ENCODE measurements around the gene MYRIP. TPM values are rescaled to one million over a fixed set of nuclear protein-coding genes. Genes with fewer than 3 reads are reported as not detected.

The MYRIP gene
- total RNA-seq, 1 experiment from 2014 or later: 0.44 TPM

- TF ChIP-seq, protein P1, sequence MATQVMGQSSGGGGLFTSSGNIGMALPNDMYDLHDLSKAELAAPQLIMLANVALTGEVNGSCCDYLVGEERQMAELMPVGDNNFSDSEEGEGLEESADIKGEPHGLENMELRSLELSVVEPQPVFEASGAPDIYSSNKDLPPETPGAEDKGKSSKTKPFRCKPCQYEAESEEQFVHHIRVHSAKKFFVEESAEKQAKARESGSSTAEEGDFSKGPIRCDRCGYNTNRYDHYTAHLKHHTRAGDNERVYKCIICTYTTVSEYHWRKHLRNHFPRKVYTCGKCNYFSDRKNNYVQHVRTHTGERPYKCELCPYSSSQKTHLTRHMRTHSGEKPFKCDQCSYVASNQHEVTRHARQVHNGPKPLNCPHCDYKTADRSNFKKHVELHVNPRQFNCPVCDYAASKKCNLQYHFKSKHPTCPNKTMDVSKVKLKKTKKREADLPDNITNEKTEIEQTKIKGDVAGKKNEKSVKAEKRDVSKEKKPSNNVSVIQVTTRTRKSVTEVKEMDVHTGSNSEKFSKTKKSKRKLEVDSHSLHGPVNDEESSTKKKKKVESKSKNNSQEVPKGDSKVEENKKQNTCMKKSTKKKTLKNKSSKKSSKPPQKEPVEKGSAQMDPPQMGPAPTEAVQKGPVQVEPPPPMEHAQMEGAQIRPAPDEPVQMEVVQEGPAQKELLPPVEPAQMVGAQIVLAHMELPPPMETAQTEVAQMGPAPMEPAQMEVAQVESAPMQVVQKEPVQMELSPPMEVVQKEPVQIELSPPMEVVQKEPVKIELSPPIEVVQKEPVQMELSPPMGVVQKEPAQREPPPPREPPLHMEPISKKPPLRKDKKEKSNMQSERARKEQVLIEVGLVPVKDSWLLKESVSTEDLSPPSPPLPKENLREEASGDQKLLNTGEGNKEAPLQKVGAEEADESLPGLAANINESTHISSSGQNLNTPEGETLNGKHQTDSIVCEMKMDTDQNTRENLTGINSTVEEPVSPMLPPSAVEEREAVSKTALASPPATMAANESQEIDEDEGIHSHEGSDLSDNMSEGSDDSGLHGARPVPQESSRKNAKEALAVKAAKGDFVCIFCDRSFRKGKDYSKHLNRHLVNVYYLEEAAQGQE (IDR thresholded peaks at IDR 0.05; ENCODE audit: low read depth): no peak
- TF ChIP-seq CEBPB (IDR thresholded peaks at IDR 0.05; ENCODE audit: low read depth): no peak
Observed at GRCh38 chr3:40070816-40071215, 261.4 kb downstream of the MYRIP start (continued).

DNA sequence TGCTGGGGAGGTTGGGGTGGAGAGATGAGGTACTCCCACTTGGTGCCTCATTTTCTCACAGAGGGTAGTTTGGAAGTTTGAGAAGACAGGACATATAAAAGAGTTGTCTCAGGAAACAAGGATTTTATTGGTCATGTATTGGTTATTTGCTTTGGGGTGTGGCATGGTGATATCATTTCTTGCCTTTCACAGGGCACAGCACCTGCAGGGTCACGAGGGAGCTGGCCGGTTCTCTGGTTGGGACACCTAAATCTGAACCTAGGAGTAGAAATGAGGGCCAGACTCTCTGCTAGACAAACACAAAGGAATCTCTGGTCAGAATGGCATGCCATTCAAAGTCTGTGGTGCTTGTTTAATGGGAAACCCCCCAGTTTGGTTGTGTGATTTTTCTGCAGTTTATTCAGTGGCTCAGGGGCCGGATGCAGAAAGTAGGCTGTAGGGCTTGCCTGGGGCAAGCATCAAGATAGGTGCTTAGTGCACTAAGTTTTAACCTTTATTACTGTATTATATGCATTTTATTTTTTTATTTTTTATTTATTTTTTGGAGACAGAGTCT lies 262.4 kb downstream of the MYRIP start:
- ChIA-PET RAD21 (ENCODE audit: low non-redundant PET in 1 of 2, low total read pairs in 2 of 2, uncharacterized antibody in 2 of 2, unreplicated experiment in 2 of 2) (no interaction called here), CTCF (no interaction called here), POLR2A (no interaction called here)
- no TSS peak for BruUV-seq (replicated peaks)
- Histone ChIP-seq H3K79me2 (ENCODE audit: insufficient read depth, low read length) (no peaks in the 10 kb centered on the region), H3K4me3 (replicated peaks in 1 of 2; ENCODE audit: low read depth in 1 of 2, low read length in 2 of 2) (no peak overlapping the region), H4K20me1 (ENCODE audit: insufficient read depth) (no peaks in the 10 kb centered on the region), H2AFZ (ENCODE audit: low read depth, low read length, poor library complexity, severe bottlenecking) (no peak overlapping the region), H3K9me3 (ENCODE audit: control insufficient read depth in 1 of 2, insufficient read depth in 1 of 2, low read depth in 1 of 2, low read length in 2 of 2) (no peaks in the 10 kb centered on the region), H3K9ac (ENCODE audit: low read length) (no peak overlapping the region), H3K4me1 (ENCODE audit: control insufficient read depth in 1 of 2, insufficient read depth in 2 of 2, low read length in 2 of 2) (no peaks in the 10 kb centered on the region), H3K9me2 (ENCODE audit: insufficient read depth) (no peaks in the 10 kb centered on the region), H3K27me3 (ENCODE audit: insufficient read depth, low read length) (no peaks in the 10 kb centered on the region), H3K27ac (ENCODE audit: low read depth, low read length) (no peak overlapping the region), H3K36me3 (ENCODE audit: control insufficient read depth in 1 of 2, insufficient read depth in 2 of 2, low read length in 2 of 2) (no peaks in the 10 kb centered on the region), H3K4me2 (ENCODE audit: low read length) (no peak overlapping the region)
- DNase-seq (ENCODE audit: low read depth, low spot score) (no peak), ATAC-seq (no peak)
- intact Hi-C loops (cut with micrococcal nuclease): no loop called here
- TF ChIP-seq JUND (IDR thresholded peaks at IDR 0.05) (no peak), FOSL1 (IDR thresholded peaks at IDR 0.05; ENCODE audit: low read depth) (no peak), YY1 (IDR thresholded peaks at IDR 0.05; ENCODE audit: extremely low read depth, insufficient replicate concordance, low read depth, low read length) (no peak), CEBPB (IDR thresholded peaks at IDR 0.05; ENCODE audit: low read depth) (no peak), SRF (IDR thresholded peaks at IDR 0.05; ENCODE audit: low read depth) (no peak), SP1 (IDR thresholded peaks at IDR 0.05; ENCODE audit: low read depth) (no peak), ELF1 (IDR thresholded peaks at IDR 0.05; ENCODE audit: borderline replicate concordance, low read depth) (no peak), EZH2phosphoT487 (IDR thresholded peaks at IDR 0.05; ENCODE audit: borderline replicate concordance) (no peak)

Measured in HCT116 (cell line).